ENCODE measurements around the gene HES5.

DNA sequence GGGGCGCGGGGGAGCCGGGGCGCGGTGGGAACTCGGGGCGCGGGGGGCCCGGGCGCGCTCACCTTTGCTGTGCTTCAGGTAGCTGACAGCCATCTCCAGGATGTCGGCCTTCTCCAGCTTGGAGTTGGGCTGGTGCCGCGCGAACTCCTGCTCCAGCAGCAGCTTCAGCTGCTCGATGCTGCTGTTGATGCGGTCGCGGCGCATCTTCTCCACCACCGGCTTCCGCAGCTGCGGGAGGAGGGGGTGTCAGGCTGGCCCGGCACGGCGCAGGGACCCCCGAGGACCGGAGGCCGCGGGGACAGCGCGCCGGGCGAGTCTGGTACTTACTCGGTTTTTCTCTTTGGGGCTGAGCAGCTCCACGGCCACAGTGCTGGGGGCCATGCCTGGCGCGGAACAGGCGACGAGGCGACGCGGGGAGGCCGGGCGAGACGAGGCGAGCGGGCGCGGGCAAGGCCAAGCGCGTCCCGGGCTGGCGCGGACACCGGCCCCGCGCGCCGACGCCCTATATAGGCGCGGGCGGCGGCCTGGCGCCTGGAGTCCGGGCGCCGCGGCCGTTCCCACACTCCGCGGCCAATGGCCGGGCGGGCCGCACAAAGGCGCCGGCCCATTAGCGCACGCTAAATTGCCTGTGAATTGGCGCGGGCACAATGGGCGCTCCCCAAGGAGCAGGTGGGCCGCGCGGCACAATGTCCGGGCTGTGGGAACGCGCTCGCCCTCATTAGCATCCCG is at the start of gene HES5:
- TF ChIP-seq ZNF114 (CRISPR knock-in tag; IDR thresholded peaks at IDR 0.05): no peak
- TF ChIP-seq, protein P1, sequence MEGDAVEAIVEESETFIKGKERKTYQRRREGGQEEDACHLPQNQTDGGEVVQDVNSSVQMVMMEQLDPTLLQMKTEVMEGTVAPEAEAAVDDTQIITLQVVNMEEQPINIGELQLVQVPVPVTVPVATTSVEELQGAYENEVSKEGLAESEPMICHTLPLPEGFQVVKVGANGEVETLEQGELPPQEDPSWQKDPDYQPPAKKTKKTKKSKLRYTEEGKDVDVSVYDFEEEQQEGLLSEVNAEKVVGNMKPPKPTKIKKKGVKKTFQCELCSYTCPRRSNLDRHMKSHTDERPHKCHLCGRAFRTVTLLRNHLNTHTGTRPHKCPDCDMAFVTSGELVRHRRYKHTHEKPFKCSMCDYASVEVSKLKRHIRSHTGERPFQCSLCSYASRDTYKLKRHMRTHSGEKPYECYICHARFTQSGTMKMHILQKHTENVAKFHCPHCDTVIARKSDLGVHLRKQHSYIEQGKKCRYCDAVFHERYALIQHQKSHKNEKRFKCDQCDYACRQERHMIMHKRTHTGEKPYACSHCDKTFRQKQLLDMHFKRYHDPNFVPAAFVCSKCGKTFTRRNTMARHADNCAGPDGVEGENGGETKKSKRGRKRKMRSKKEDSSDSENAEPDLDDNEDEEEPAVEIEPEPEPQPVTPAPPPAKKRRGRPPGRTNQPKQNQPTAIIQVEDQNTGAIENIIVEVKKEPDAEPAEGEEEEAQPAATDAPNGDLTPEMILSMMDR (conservative IDR thresholded peaks at IDR 0.05; ENCODE audit: low read depth in 2 of 2): no peak
- no peak for TF ChIP-seq POLR2AphosphoS5 (IDR thresholded peaks at IDR 0.05; ENCODE audit: low read depth)
- peak; percentile 78 for TF ChIP-seq EZH2 (IDR thresholded peaks at IDR 0.05; ENCODE audit: low read depth, unreplicated experiment)
- TF ChIP-seq REST (IDR thresholded peaks at IDR 0.05; ENCODE audit: unreplicated experiment): no peak
- TF ChIP-seq, protein P2, sequence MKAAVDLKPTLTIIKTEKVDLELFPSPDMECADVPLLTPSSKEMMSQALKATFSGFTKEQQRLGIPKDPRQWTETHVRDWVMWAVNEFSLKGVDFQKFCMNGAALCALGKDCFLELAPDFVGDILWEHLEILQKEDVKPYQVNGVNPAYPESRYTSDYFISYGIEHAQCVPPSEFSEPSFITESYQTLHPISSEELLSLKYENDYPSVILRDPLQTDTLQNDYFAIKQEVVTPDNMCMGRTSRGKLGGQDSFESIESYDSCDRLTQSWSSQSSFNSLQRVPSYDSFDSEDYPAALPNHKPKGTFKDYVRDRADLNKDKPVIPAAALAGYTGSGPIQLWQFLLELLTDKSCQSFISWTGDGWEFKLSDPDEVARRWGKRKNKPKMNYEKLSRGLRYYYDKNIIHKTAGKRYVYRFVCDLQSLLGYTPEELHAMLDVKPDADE (IDR thresholded peaks at IDR 0.05): no peak
